ENCODE measurements around the gene MPPE1. TPM values are rescaled to one million over a fixed set of nuclear protein-coding genes. Genes with fewer than 3 reads are reported as not detected.

Gene MPPE1
- total and polyA plus RNA-seq, 10 of the 15 experiments (the other 5 are each of a cell fraction or from before 2014, with no cell fraction given) = 13.8 to 34.5 (median 27.6) TPM

GRCh38 chr18:11866329-11866728 is 41.8 kb downstream of the MPPE1 start:
- intact Hi-C loops (cut with micrococcal nuclease; ENCODE audit: unreplicated experiment) = no loop called here
- Histone ChIP-seq H4K20me1 (ENCODE audit: control insufficient read depth, insufficient read depth) (no peaks in the 10 kb centered on the region), H3K27ac (ENCODE audit: control insufficient read depth, insufficient read depth) (no peak overlapping the region), H3K4me2 (ENCODE audit: control insufficient read depth, insufficient read depth) (no peak overlapping the region), H3K4me1 (ENCODE audit: control insufficient read depth, insufficient read depth, low read length) (no peaks in the 10 kb centered on the region), H3K4me3 (no peak overlapping the region), H3K9ac (ENCODE audit: control insufficient read depth, insufficient read depth, low read length) (no peak overlapping the region), H3K27me3 (replicated peaks in 1 of 2; ENCODE audit: control insufficient read depth in 2 of 2, insufficient read depth in 2 of 2, low read length in 1 of 2) (no peaks in the 10 kb centered on the region; a peak in 2 of 4 replicates), H3K36me3 (ENCODE audit: control insufficient read depth in 2 of 2, insufficient read depth in 2 of 2, low read length in 1 of 2) (no peaks in the 10 kb centered on the region), H3K79me2 (ENCODE audit: control insufficient read depth, insufficient read depth, low read length) (no peaks in the 10 kb centered on the region), H3K9me3 (replicated peaks; ENCODE audit: control insufficient read depth, insufficient read depth, low read length) (no peaks in the 10 kb centered on the region), H2AFZ (ENCODE audit: control insufficient read depth, low read depth, low read length) (no peak overlapping the region)
- no TSS peak for BruUV-seq (replicated peaks)
- in situ Hi-C loops (cut with MboI) = no loop called here
- ATAC-seq (no peak), DNase-seq (ENCODE audit: low read depth, low spot score) (no peak), FAIRE-seq (no peak)
- CTCF ChIA-PET = no interaction called here
- RAD21 ChIA-PET (ENCODE audit: unreplicated experiment) = no interaction called here
- POLR2A ChIA-PET = no interaction called here
- WGBS (ENCODE audit: insufficient coverage, insufficient replicate concordance, low lambda C conversion rate, missing lambda C conversion rate) = 47% methylated on average over 10 of the region's 10 CpGs
- SMC1A ChIA-PET (ENCODE audit: uncharacterized antibody, unreplicated experiment) = no interaction called here
- no peak for TF ChIP-seq NR2F1 (conservative IDR thresholded peaks at IDR 0.05)
- no peak for TF ChIP-seq SMAD1 (IDR thresholded peaks at IDR 0.05; ENCODE audit: low read depth, partially characterized antibody)
- no peak for TF ChIP-seq CREB1 (IDR thresholded peaks at IDR 0.05; ENCODE audit: low read depth)
- no peak for TF ChIP-seq KDM1A (IDR thresholded peaks at IDR 0.05; ENCODE audit: borderline replicate concordance)
- TF ChIP-seq ZNF384 (IDR thresholded peaks at IDR 0.05; ENCODE audit: borderline replicate concordance, low read depth, low read length) = no peak
- TF ChIP-seq ASH2L (IDR thresholded peaks at IDR 0.05; ENCODE audit: borderline replicate concordance, low read depth) = no peak
- no peak for TF ChIP-seq RCOR1 (conservative IDR thresholded peaks at IDR 0.05; ENCODE audit: low read depth, low read length)
- TF ChIP-seq ZNF24 (IDR thresholded peaks at IDR 0.05) = no peak
- TF ChIP-seq CBFB (IDR thresholded peaks at IDR 0.05; ENCODE audit: low read depth) = no peak
- TF ChIP-seq E2F4 (IDR thresholded peaks at IDR 0.05; ENCODE audit: low read depth, low read length) = no peak
- no peak for TF ChIP-seq BACH1 (IDR thresholded peaks at IDR 0.05; ENCODE audit: borderline replicate concordance)
- TF ChIP-seq FOXK2 (IDR thresholded peaks at IDR 0.05) = no peak

Measured in GM12878 (cell line).